Right atrium auricular region (tissue), 2 donors: ENCODE data around the gene ADTRP. TPM values are rescaled to one million over a fixed set of nuclear protein-coding genes. Genes with fewer than 3 reads are reported as not detected.

Experiments used
- DNase-seq: peaks from one replicate; pipeline ENCODE4 v3.0.0-alpha.2; 2019; ENCODE audit warnings: low spot score
- H3K27ac ChIP-seq, 2 donors: fragments of 200-600 bp; sonication (generic); 1 replicate in 1 of 2; 2 replicates in 1 of 2; pipeline ENCODE4 v1.5.1; 2016 to 2019
- H3K27me3 ChIP-seq, 2 donors: fragments of 200-600 bp; sonication (generic); one replicate each; pipeline versions ENCODE4 v1.5.1 to v1.6.0; 2017 to 2019
- H3K36me3 ChIP-seq: fragments of 200-600 bp; sonication (generic); one replicate; pipeline ENCODE4 v1.5.1; 2016
- H3K4me1 ChIP-seq, 2 donors: fragments of 200-600 bp; sonication (generic); one replicate each; pipeline versions ENCODE4 v1.5.1 to v1.6.0; 2017 to 2019
- H3K4me3 ChIP-seq, 2 donors: fragments of 200-600 bp; sonication (generic); 1 replicate in 1 of 2; 2 replicates in 1 of 2; pipeline ENCODE4 v1.5.1; 2017 to 2019; ENCODE audit warnings: mild to moderate bottlenecking in 1 of 2, moderate library complexity in 1 of 2
- H3K9me3 ChIP-seq, 2 donors: fragments of 200-600 bp; sonication (generic); one replicate each; pipeline ENCODE4 v1.5.1; 2019
- total RNA-seq, 2 donors: library from RNA; depleted of rRNA; stranded (reverse); fragments of >200 nt; gene quantifications; one replicate each; pipeline ENCODE4 v1.1.0, GENCODE V29; 2016
- TF ChIP-seq, protein P1 (sequence below), 2 donors: fragments of 200-600 bp; sonication (generic); IDR thresholded peaks; one replicate each; pipeline ENCODE4 v1.5.1; 2019; ENCODE audit warnings: antibody characterized with exemption in 2 of 2

The ADTRP gene
- total RNA-seq, 2 donors from 2014 or later = not detected

DNA sequence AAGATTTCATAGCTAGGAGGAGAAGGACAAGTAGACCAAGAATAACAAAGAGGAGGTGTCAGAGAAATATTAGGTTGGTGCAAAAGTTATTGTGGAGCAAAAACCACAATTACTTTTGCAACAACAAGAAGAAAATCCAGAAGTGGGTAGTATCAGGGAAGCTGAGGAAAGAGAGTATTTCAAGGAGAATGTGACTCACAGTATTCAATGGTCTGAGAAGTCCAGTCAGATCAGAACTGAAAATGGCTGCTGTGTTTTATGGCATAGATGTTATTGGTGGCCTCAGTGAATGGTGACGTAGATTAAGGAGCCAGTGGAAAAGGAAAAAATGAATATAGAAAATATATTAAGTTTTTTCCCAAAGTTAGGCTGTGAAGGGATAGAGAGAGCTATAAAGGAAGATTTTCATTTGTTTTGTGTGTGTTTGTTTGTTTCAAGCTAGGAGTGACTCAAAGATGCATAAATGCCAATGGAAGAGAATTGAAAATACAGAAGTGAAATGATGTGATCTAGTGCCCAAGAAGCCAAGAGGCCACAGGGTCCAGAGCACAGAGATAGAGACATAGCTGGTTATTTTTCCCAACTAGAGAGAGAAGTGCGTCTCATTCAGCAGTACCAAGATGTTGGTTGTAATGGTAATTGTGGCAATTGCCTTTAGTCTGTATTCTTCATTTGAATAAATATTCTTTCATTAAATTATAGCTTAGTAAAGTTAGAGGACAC is 112.8 kb downstream of the ADTRP start:
- no peak overlapping the region for H3K4me3 ChIP-seq
- no peaks in the 10 kb centered on the region for H3K27me3 ChIP-seq
- H3K36me3 ChIP-seq = no peaks in the 10 kb centered on the region
- no peak for DNase-seq
- no peaks in the 10 kb centered on the region for H3K9me3 ChIP-seq
- no peak overlapping the region for H3K27ac ChIP-seq
- TF ChIP-seq, protein P1, sequence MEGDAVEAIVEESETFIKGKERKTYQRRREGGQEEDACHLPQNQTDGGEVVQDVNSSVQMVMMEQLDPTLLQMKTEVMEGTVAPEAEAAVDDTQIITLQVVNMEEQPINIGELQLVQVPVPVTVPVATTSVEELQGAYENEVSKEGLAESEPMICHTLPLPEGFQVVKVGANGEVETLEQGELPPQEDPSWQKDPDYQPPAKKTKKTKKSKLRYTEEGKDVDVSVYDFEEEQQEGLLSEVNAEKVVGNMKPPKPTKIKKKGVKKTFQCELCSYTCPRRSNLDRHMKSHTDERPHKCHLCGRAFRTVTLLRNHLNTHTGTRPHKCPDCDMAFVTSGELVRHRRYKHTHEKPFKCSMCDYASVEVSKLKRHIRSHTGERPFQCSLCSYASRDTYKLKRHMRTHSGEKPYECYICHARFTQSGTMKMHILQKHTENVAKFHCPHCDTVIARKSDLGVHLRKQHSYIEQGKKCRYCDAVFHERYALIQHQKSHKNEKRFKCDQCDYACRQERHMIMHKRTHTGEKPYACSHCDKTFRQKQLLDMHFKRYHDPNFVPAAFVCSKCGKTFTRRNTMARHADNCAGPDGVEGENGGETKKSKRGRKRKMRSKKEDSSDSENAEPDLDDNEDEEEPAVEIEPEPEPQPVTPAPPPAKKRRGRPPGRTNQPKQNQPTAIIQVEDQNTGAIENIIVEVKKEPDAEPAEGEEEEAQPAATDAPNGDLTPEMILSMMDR (IDR thresholded peaks at IDR 0.05) = no peak
- no peaks in the 10 kb centered on the region for H3K4me1 ChIP-seq

Other genes with a start within 250 kb of the ADTRP start
- 1 to 10 TPM; 3.6 to 3.8 TPM for gene TMEM170B, start 241.1 kb downstream of the ADTRP start, total RNA-seq
- gene HIVEP1, start 233.5 kb upstream of the ADTRP start, total RNA-seq = 10 to 100 TPM; 16.1 to 18.8 TPM